HEK293 (cell line): Measurements from ENCODE around the gene ETNPPL.

ENCODE experiments used
- GLI2 ChIP-seq: fragments of 450-650 bp; formaldehyde crosslinking; IDR thresholded peaks from 2 replicates; pipeline ENCODE4; 2017; ENCODE audit warnings: missing biosample characterization, missing genetic modification characterization, low read depth, borderline replicate concordance
- HIC1 ChIP-seq: fragments of 450-650 bp; formaldehyde crosslinking; IDR thresholded peaks from 2 replicates; pipeline ENCODE4 v1.5.1; 2016; ENCODE audit warnings: missing biosample characterization, missing genetic modification characterization
- INSM2 ChIP-seq: fragments of 450-650 bp; formaldehyde crosslinking; IDR thresholded peaks from 2 replicates; pipeline ENCODE4 v1.5.1; 2016; ENCODE audit warnings: missing biosample characterization, missing genetic modification characterization
- REST ChIP-seq: fragments of 450-650 bp; formaldehyde crosslinking; IDR thresholded peaks from 2 replicates; pipeline ENCODE4 v1.5.1; 2016; ENCODE audit warnings: missing biosample characterization, missing genetic modification characterization
- ZBTB20 ChIP-seq: fragments of 450-650 bp; formaldehyde crosslinking; IDR thresholded peaks from 2 replicates; pipeline ENCODE4 v1.5.1; 2016; ENCODE audit warnings: missing biosample characterization, missing genetic modification characterization
- ZFP69B ChIP-seq: fragments of 450-650 bp; formaldehyde crosslinking; IDR thresholded peaks from 2 replicates; pipeline ENCODE4 v1.5.1; 2016; ENCODE audit warnings: missing biosample characterization, missing genetic modification characterization
- ZNF112 ChIP-seq: fragments of 450-650 bp; formaldehyde crosslinking; IDR thresholded peaks from 2 replicates; pipeline ENCODE4 v1.5.0; 2017; ENCODE audit warnings: missing biosample characterization, missing genetic modification characterization
- ZNF138 ChIP-seq: fragments of 450-650 bp; formaldehyde crosslinking; IDR thresholded peaks from 2 replicates; pipeline ENCODE4 v1.5.1; 2016; ENCODE audit warnings: missing biosample characterization, missing genetic modification characterization, borderline replicate concordance
- ZNF157 ChIP-seq: fragments of 450-650 bp; formaldehyde crosslinking; IDR thresholded peaks from 2 replicates; pipeline ENCODE4 v1.5.1; 2016; ENCODE audit warnings: missing biosample characterization, missing genetic modification characterization
- ZNF335 ChIP-seq: fragments of 450-650 bp; formaldehyde crosslinking; conservative IDR thresholded peaks from 2 replicates; pipeline ENCODE4 v1.5.1; 2016; ENCODE audit warnings: missing biosample characterization, missing genetic modification characterization
- ZNF398 ChIP-seq: fragments of 450-650 bp; formaldehyde crosslinking; IDR thresholded peaks from 2 replicates; pipeline ENCODE4 v1.5.1; 2017; ENCODE audit warnings: missing biosample characterization, missing genetic modification characterization
- ZNF610 ChIP-seq: fragments of 450-650 bp; formaldehyde crosslinking; IDR thresholded peaks from 2 replicates; pipeline ENCODE4 v1.5.1; 2016; ENCODE audit warnings: missing biosample characterization, missing genetic modification characterization, borderline replicate concordance
- ZNF658 ChIP-seq: fragments of 450-650 bp; formaldehyde crosslinking; IDR thresholded peaks from 2 replicates; pipeline ENCODE4; 2016; ENCODE audit warnings: missing biosample characterization, missing genetic modification characterization
- ZNF785 ChIP-seq: fragments of 450-650 bp; formaldehyde crosslinking; IDR thresholded peaks from 2 replicates; pipeline ENCODE4 v1.5.1; 2016; ENCODE audit warnings: missing biosample characterization, missing genetic modification characterization
- ZNF837 ChIP-seq: fragments of 450-650 bp; formaldehyde crosslinking; IDR thresholded peaks from 2 replicates; pipeline ENCODE4 v1.5.1; 2016; ENCODE audit warnings: missing biosample characterization, missing genetic modification characterization
- ZNF843 ChIP-seq: fragments of 450-650 bp; formaldehyde crosslinking; IDR thresholded peaks from 2 replicates; pipeline ENCODE4 v1.5.1; 2016; ENCODE audit warnings: missing biosample characterization, missing genetic modification characterization
- ZSCAN16 ChIP-seq: fragments of 450-650 bp; formaldehyde crosslinking; IDR thresholded peaks from 2 replicates; pipeline ENCODE4 v1.5.1; 2016; ENCODE audit warnings: missing biosample characterization, missing genetic modification characterization
- TF ChIP-seq, protein P1 (sequence below): fragments of 450-650 bp; formaldehyde crosslinking; IDR thresholded peaks from 2 replicates; pipeline ENCODE4 v1.5.1; 2016; ENCODE audit warnings: missing biosample characterization, missing genetic modification characterization
- TF ChIP-seq, protein P2 (sequence below): fragments of 450-650 bp; formaldehyde crosslinking; IDR thresholded peaks from 2 replicates; pipeline ENCODE4 v1.5.1; 2017; ENCODE audit warnings: missing biosample characterization, missing genetic modification characterization
- TF ChIP-seq, protein P3 (sequence below): fragments of 450-650 bp; formaldehyde crosslinking; conservative IDR thresholded peaks from 2 replicates; pipeline ENCODE4 v1.5.1; 2016; ENCODE audit warnings: low read depth, missing biosample characterization, missing genetic modification characterization
- TF ChIP-seq, protein P4 (sequence below): fragments of 450-650 bp; formaldehyde crosslinking; IDR thresholded peaks from 2 replicates; pipeline ENCODE4 v1.5.1; 2017; ENCODE audit warnings: missing biosample characterization, mild to moderate bottlenecking, missing genetic modification characterization, moderate library complexity

The ETNPPL gene

DNA sequence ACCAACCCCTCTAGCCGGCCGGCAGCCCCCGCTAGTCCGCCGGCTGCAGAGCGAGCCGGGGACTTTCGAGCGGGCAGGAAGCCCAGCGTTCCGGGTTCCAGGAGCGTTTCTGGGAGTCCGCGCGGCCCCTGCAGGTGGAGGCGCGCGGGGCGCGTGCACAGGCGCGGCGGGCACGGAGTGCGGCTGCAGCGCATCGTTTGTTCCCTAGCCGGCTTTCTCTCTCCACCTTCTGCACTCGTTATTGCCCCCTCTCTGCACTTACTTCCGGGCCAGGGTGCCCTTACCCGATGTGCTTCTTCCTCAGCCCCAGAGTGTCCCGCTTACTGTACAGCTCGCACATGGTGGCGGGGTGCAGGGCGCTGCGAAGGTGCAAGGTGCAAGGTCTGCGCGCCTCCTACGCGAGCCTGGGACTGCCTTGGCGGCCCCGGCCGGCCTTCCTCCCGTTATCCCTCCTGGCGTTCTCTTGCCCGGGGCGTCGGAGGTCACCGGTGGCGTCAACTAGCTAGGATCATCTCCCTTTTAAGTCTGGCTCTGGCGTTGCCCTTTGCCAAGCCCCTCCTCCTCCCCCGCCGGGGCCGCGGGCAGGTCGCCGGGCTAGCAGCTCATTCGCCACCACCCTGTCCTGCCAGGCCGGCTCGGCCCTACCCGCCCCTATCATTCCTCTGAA, at the start of gene ETNPPL (continued):
- TF ChIP-seq HIC1 (tag by site-specific recombination) (0 out of 2 replicates have a peak, but pooled peaks have one; percentile 27), ZNF610 (tag by site-specific recombination) (no peak), ZNF398 (peak; percentile 26; the same call in 1 of the 2 replicates), ZNF157 (tag by site-specific recombination) (no peak), ZNF112 (tag by site-specific recombination) (no peak), REST (tag by site-specific recombination) (no peak), ZBTB20 (peak; percentile 79; the same call in 1 of the 2 replicates), ZNF843 (tag by site-specific recombination) (no peak; the same call in 1 of the 2 replicates), ZFP69B (tag by site-specific recombination) (peak; percentile 92), ZNF335 (tag by site-specific recombination) (peak; percentile 65), INSM2 (tag by site-specific recombination) (no peak), ZSCAN16 (tag by site-specific recombination) (no peak), ZNF658 (tag by site-specific recombination) (no peak), ZNF785 (no peak), GLI2 (tag by site-specific recombination) (no peak), ZNF837 (tag by site-specific recombination) (no peak), ZNF138 (tag by site-specific recombination) (no peak)
- TF ChIP-seq, protein P1, sequence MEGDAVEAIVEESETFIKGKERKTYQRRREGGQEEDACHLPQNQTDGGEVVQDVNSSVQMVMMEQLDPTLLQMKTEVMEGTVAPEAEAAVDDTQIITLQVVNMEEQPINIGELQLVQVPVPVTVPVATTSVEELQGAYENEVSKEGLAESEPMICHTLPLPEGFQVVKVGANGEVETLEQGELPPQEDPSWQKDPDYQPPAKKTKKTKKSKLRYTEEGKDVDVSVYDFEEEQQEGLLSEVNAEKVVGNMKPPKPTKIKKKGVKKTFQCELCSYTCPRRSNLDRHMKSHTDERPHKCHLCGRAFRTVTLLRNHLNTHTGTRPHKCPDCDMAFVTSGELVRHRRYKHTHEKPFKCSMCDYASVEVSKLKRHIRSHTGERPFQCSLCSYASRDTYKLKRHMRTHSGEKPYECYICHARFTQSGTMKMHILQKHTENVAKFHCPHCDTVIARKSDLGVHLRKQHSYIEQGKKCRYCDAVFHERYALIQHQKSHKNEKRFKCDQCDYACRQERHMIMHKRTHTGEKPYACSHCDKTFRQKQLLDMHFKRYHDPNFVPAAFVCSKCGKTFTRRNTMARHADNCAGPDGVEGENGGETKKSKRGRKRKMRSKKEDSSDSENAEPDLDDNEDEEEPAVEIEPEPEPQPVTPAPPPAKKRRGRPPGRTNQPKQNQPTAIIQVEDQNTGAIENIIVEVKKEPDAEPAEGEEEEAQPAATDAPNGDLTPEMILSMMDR: peak; percentile 59
- TF ChIP-seq, protein P2, sequence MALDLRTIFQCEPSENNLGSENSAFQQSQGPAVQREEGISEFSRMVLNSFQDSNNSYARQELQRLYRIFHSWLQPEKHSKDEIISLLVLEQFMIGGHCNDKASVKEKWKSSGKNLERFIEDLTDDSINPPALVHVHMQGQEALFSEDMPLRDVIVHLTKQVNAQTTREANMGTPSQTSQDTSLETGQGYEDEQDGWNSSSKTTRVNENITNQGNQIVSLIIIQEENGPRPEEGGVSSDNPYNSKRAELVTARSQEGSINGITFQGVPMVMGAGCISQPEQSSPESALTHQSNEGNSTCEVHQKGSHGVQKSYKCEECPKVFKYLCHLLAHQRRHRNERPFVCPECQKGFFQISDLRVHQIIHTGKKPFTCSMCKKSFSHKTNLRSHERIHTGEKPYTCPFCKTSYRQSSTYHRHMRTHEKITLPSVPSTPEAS (tag by site-specific recombination): 0 out of 2 replicates have a peak, but pooled peaks have one; percentile 20
- TF ChIP-seq, protein P3, sequence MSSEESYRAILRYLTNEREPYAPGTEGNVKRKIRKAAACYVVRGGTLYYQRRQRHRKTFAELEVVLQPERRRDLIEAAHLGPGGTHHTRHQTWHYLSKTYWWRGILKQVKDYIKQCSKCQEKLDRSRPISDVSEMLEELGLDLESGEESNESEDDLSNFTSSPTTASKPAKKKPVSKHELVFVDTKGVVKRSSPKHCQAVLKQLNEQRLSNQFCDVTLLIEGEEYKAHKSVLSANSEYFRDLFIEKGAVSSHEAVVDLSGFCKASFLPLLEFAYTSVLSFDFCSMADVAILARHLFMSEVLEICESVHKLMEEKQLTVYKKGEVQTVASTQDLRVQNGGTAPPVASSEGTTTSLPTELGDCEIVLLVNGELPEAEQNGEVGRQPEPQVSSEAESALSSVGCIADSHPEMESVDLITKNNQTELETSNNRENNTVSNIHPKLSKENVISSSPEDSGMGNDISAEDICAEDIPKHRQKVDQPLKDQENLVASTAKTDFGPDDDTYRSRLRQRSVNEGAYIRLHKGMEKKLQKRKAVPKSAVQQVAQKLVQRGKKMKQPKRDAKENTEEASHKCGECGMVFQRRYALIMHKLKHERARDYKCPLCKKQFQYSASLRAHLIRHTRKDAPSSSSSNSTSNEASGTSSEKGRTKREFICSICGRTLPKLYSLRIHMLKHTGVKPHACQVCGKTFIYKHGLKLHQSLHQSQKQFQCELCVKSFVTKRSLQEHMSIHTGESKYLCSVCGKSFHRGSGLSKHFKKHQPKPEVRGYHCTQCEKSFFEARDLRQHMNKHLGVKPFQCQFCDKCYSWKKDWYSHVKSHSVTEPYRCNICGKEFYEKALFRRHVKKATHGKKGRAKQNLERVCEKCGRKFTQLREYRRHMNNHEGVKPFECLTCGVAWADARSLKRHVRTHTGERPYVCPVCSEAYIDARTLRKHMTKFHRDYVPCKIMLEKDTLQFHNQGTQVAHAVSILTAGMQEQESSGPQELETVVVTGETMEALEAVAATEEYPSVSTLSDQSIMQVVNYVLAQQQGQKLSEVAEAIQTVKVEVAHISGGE (tag by site-specific recombination): peak; percentile 58
- TF ChIP-seq, protein P4, sequence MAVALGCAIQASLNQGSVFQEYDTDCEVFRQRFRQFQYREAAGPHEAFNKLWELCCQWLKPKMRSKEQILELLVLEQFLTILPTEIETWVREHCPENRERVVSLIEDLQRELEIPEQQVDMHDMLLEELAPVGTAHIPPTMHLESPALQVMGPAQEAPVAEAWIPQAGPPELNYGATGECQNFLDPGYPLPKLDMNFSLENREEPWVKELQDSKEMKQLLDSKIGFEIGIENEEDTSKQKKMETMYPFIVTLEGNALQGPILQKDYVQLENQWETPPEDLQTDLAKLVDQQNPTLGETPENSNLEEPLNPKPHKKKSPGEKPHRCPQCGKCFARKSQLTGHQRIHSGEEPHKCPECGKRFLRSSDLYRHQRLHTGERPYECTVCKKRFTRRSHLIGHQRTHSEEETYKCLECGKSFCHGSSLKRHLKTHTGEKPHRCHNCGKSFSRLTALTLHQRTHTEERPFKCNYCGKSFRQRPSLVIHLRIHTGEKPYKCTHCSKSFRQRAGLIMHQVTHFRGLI (tag by site-specific recombination): no peak
